22Rv1 (cell line): ENCODE measurements around the gene NUP42.
"Not testable (repeated sequence)": the region's sequence is repeated elsewhere in the genome, so short reads cannot be mapped to it uniquely, and the experiment has no call there.

Experiments
- H3K27ac ChIP-seq: fragments of 450-650 bp; 2 replicates; pipeline ENCODE4 v1.5.1; 2017
- ZFX ChIP-seq: fragments of 450-650 bp; IDR thresholded peaks from 2 replicates; pipeline ENCODE4 v1.6.1; 2017; ENCODE audit warnings: antibody characterized with exemption, borderline replicate concordance
- TF ChIP-seq, protein P1 (sequence below): fragments of 450-650 bp; IDR thresholded peaks from 2 replicates; pipeline ENCODE4 v1.5.1; 2017; ENCODE audit warnings: mild to moderate bottlenecking

NUP42 gene

DNA sequence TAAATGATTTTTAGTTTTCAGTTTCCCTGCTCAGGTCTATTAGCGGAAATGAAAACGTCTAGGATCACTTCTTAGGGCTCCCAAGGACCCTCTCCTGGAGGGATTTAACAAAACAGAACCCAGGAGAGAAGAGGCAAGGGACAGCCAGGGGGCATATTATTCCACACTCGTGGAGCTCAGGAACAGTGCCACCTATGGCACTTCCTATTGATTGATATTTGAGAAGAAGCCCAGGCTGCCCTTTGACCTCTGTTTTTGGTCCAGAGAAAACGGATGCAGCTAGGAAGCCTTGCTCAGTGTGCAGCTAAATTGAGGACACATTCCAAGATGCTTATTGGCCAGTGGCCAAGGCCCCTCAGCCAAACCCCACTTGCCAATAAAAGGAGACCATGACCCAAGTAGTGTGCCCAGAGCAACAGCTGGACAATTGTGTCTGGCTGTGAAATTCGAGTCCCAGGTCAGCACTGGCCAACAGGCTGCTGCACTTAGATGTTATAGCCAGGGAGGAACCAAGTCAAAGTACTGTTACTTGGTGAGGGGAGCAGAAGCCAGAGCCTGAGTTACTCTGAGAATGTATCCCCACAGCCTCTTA is 40.7 kb downstream of the NUP42 start:
- no peak for TF ChIP-seq ZFX
- TF ChIP-seq, protein P1, sequence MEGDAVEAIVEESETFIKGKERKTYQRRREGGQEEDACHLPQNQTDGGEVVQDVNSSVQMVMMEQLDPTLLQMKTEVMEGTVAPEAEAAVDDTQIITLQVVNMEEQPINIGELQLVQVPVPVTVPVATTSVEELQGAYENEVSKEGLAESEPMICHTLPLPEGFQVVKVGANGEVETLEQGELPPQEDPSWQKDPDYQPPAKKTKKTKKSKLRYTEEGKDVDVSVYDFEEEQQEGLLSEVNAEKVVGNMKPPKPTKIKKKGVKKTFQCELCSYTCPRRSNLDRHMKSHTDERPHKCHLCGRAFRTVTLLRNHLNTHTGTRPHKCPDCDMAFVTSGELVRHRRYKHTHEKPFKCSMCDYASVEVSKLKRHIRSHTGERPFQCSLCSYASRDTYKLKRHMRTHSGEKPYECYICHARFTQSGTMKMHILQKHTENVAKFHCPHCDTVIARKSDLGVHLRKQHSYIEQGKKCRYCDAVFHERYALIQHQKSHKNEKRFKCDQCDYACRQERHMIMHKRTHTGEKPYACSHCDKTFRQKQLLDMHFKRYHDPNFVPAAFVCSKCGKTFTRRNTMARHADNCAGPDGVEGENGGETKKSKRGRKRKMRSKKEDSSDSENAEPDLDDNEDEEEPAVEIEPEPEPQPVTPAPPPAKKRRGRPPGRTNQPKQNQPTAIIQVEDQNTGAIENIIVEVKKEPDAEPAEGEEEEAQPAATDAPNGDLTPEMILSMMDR, result peak; percentile 28
- no peak overlapping the region for H3K27ac ChIP-seq

DNA sequence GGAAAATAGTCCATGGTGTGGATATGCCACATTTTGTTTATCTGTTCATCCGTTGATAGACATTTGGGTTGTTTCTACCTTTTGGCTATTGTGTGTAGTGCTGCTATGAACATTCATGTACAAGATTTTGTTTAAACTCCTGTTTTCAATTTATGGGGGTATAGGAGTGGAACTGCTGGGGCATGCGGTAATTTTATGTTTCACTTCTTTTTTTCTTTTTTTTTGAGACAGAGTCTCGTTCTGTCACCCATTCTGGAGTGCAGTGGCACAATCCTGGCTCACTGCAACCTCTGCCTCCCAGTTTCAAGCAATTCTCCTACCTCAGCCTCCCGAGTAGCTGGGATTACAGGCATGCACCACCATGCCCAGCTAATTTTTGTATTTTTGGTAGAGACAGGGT is 42.5 kb downstream of the NUP42 start:
- not testable (repeated sequence) for H3K27ac ChIP-seq

DNA sequence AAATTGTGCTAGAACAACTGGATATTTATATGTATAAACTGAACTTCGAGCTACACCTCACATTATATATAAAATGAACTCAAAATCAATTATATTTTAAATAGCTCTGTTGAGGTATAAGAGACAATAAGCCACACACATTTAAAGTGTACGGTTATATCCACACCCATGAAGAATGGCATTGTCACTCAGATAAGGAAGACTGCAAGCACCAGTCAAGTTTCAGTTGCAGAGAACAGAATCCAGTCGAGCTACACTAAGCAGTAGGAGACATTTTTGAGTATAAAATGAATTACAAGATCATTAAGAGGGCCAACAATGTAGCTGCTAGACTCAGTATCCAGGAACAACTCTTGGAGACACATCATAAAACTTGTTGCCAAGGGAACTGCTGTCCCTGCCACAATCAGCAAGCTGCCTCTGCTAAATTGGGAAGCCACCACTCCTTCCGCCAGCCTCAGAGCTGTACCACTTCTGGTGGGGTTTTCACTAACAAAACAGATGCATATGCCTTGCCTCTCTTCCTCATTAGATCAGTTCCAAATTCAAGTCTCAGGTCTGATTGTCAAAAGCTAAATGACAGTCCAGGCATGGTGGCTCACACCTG is 45.1 kb downstream of the NUP42 start:
- TF ChIP-seq, protein P1, result no peak
- TF ChIP-seq ZFX, result no peak
- H3K27ac ChIP-seq, result no peak overlapping the region

DNA sequence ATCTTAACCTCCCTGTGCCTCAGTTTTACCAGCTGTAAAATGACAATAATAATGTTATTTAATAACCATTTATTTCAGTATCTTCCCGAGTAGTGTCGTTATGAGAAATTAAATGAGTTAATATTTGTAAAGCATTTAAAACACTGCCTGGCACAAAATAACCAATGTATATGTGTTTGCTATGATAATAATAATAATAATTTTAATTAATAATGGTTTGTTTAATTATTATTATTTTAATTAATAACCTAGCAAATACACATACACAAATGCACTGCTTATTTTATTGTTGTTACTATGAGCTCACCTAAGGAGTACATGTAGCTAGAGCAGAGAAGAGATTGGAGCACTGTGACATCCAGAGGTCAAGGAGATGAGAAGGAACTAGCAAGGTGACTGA is 46.6 kb downstream of the NUP42 start:
- TF ChIP-seq ZFX, result no peak
- TF ChIP-seq, protein P1, result no peak
- no peak overlapping the region for H3K27ac ChIP-seq

DNA sequence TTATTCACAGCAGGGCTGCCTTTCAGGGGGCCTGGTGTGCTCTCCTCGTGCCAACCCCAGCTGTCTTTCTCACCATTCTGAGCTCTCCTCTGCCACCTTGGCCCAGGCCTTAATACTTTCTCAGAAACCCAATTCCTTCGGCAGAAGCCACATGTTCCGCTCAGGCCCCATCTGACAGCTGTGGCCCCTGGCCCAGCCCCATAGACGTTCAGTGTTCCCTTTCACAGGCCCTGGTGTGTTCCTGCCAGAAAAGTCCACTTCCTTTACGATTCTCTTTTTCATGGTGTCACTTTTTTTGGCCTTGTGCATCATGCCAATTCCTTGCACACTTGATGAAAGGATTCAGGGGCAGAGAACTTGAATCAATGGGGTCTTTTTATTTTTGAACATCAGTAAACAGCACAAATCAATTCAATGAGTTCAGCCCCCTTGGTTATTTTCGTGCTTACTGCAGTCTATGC is 48.8 kb downstream of the NUP42 start:
- no peak overlapping the region for H3K27ac ChIP-seq
- TF ChIP-seq, protein P1, result no peak
- TF ChIP-seq ZFX, result no peak

DNA sequence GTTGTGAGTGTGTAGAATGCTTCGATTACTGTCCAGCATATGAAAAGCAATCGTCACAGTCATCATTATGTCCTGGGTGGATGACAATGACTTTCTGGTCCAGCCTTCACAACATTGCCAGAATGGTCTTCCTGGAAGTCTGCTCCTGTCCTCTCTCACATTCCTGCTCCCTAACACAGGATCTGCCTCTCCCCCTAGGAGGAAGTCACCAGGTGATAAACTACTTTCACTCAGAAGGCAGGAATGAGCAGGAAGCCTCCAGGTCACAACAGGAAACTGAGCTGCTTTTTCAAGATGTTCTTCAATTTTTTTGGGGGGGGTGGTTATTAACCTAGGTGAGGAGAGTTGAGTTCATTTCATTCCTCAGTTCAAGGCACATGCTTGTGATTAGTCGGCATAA is 51.1 kb downstream of the NUP42 start:
- no peak overlapping the region for H3K27ac ChIP-seq
- TF ChIP-seq ZFX, result no peak
- TF ChIP-seq, protein P1, result no peak

DNA sequence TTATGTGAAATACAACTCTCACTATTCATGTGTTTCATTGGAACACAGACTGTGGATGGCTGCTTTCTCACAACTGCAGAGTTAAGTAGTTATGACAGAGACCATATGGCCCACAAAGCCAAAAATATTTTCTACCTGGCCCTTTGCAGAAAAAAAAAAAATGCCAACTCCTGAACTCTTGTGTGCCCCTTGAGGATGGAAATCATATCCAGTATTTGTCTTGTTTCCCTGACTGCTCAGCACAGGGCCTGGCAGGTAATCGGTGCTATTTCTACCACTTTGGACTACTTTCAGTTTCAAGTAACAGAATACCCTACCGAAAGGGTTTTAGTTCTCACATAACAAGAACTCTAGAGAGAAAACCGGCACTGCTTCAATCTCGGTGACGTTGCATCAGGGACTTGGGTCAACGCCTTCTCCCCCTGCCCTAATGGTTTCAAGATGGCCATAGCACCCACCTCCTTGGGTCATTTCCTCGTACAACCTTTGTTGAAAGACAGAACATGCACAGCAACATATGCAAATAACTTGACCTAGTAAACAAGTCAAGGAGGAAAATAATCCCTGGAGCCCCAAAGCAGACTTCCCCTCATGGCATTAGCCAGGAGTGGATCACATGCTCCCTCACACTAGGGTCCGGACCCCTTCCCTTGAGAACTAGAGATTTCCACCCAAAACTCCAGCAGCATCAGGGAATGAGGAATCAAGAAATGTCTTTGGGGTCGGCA is 52.9 kb downstream of the NUP42 start:
- TF ChIP-seq, protein P1, result no peak
- no peak for TF ChIP-seq ZFX

More for the DNA sequence above, 52.9 kb downstream of the NUP42 start:
- no peak overlapping the region for H3K27ac ChIP-seq
